ENCODE data around the gene SMARCD3.

SMARCD3 gene

DNA sequence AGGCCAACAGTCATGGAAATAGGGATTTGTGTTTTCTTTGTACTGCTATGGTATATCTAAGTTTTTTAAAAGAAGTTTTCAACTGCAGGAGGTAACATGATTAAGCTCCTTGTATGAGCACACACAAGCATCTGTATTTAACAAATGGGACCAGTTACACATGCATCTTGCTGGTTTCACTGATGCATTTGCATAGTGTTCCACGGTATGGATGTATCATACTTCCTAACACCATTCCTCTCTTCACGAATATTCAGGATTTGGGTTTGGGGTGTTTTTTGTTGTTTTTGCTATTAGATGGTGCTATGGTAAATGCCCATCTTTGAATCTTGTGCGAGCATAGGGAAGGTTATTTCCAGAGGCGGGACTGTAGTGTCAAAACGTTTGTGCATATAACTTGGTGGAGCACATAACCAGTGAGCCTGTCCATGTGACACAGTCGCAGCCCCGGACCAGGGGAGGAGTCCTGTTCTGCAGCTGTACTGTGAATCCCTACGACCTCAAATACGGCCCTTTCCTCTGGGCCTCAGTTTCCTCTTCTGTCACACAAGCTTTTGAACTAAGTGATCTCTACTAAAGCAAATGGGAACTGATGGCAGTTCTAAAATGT, 40.1 kb downstream of the SMARCD3 start:
- no peak for DNase-seq (ENCODE audit: low read depth)

DNA sequence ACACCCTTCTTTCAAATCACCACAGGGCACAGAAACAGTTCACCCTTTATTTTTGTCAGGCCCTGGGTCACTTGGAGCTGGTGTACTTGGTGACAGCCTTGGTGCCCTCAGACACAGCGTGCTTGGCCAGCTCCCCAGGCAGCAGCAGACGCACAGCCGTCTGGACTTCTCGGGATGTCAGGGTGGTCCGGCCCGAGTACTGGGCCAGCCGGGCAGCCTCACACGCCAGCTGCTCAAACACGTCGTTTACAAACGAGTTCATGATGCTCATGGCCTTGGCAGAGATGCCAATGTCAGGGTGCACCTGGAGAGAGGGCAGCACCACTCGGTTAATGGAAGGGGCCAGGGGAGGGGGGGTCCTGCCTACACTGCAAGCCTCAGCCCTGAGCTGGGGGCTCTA, 40.7 kb downstream of the SMARCD3 start:
- no peak for DNase-seq (ENCODE audit: low read depth)

DNA sequence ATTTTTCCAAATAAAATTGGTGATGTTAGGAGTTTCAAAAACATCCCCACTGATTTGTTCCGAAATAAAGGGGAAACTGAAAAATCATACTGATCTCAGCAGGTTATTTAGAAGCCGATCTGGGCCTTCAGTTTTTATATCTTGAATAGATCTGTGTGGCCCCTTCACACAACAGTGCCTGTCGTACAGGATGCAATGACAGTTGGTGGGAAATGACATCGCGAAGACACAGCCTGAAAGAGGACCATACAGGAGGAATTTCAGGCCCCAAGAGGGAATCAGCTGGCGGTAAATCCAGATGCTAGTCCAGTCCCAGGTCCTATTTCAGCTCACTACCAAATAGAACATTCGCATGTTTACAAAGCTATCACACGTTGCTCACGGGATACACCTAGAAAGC, 41.2 kb downstream of the SMARCD3 start:
- no peak for DNase-seq (ENCODE audit: low read depth)

DNA sequence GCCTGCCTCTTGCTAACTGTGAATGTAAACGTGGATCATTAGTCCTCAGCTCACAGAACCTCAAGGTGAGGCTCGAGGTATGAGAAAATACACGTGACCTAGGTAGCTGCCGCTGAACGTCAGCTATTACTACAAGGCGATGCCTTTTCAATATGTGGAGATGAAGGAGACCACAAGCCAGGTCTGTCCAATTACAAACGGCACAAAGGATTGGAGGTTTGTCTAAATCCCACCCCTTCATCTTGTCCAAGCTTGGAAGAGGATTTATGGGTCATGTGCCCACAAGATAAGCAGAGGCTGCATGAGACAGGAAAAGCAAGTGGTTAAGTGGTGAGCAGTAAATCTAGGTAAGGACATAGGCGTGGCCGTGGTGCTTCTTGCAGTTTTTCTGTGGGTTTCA, 41.6 kb downstream of the SMARCD3 start:
- no peak for DNase-seq (ENCODE audit: low read depth)

DNA sequence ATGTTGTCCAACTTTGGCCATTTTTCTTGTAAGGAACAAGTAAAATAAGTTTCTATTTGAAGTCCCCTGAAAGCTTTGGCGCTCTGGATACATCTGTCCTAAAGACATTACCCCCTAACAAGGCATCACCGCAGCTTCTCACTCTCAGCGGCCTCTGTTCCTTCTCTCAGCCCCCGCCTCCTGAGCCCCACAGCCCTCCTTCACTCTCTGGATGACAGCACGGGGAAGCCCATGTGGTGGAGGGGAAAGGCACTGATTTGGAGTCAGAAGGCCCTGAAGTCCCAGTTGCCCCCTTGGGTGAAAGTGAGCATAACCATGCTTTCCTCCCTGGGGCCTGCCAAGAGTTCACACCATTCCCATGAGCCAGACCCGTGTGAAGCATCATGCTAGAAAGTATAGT, 42.8 kb downstream of the SMARCD3 start:
- DNase-seq (ENCODE audit: low read depth): no peak

DNA sequence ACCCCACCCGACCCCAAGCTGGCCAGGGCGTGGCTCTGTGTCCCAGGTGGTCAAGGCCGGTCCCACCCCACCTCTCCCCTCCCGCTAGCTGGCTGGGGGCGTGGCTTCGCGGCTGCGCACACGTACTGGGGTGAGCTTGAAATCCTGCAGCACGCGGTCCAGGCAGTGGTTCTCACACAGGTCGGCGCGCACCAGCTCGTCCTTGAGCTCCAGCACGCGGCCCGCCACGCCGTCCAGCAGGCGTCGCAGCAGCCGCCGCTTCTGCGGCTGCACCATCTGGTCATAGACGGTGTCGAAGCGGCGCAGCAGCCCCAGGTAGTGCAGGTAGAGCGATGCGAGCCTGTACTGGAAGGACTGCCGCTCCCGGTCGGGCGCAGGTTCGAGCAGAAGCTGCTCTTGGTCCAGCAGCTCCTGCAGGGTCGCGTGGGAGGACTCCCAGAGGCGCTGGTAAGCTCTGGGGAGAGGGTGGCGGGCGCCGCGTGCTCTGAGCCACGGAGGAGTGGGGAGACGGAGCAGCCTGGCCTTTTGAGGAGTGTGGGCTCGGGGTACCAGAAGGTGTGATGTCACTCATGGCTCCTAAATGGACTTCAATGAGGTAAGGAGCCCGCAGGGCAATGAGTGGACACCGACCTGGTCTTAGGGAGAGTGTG, 44.0 kb downstream of the SMARCD3 start:
- no peak for DNase-seq (ENCODE audit: low read depth)

DNA sequence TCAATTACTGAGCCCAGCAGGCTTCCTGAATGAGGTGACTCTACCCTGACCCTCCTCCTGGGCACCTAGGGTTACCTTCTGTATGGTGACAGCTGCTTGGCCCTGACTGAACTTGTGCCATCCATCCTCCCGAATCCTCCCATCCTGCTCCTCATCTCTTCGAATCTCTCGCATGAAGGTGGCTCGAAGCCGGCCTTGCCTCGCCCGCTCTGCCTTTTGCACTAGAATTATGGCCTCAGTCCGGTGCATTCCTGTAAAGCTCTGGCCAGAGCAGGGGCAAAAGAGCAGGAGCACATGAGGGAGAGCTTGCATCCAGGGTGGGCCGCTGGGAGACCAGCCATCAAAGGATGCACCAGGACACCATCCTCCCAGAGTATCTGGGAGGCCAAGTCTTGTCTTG, 45.7 kb downstream of the SMARCD3 start:
- DNase-seq (ENCODE audit: low read depth): no peak

DNA sequence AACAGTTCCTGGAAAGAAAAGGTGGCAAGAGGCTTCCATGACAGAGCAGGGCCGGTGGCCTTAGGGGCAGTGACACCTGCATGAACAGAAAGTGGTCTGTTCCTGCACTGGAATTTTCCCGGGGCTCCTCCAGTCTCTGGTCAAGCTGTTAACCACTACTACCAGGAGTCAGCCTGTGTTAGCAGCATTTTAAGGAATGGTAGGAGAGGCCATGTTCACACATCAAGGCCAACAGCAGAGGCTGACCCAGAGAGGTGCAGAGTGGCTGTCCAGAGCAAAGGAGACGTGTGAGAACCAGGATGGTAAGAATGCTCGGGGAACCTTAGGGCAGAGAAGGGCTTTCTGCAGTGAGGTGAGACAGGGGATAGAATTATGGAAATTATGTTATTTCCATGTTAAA, 46.7 kb downstream of the SMARCD3 start:
- DNase-seq (ENCODE audit: low read depth): no peak

DNA sequence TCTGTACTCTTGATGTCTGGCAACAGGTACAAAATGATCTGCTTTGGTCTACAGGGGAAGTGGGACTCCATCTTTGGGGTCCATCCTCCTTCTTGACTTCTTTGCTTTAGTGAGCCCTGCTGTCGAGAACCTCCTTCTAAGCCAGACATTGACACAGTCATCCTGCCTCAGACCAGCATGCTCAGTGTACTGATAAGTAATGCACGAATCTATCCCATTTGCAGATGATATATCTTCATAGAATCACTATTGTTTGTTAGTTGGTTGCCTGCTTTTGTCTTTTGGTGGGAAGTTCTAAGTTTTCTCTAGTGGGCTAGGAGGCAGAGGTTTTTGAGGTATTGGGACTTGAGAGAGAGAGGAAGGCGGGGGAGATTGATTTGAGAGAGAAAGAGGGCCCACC, 47.1 kb downstream of the SMARCD3 start:
- DNase-seq (ENCODE audit: low read depth): no peak

DNA sequence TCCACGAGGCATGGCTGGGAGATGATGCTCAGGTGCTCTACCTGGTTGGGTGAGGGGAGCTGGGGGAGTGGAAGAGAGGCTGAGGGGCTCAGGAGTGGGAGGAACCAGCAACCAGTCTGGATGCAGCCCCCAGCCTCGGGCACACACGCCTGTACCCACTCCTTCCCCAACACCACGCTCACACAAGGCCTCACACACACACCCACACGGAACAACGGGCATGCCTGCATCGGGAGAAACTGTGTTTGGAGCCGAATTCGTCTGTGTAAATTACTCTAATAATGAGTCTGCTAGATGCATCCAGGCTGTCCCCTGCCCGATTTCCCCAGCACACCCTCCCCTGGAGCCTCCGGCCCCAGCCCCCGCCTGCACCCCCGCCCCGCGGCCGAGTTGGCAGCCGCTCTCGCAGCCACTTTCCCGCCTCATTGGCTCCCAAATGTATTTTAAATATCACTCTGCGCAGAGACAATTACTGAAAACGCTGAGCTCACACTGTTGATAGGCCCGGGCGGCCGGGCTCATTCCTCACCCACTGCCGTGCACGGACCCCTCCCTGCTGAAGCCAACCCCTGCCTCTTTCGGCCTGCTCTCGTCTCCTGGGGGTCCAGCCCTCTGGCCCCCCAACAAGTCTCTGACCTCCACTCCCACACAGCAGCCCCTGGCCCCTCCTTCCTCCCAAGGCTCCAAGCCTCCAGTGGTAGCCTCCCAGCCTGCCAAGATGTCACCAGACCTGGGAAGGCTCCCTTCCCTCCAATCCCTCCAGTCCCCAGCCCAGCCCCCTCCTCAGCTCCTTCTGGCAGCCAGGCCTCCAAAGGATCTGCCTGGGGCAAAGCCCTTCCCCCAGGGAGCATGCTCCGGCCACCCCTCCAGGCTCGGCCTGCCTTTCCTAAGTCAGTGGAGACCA, 49.3 kb downstream of the SMARCD3 start:
- DNase-seq (ENCODE audit: low read depth): no peak

DNA sequence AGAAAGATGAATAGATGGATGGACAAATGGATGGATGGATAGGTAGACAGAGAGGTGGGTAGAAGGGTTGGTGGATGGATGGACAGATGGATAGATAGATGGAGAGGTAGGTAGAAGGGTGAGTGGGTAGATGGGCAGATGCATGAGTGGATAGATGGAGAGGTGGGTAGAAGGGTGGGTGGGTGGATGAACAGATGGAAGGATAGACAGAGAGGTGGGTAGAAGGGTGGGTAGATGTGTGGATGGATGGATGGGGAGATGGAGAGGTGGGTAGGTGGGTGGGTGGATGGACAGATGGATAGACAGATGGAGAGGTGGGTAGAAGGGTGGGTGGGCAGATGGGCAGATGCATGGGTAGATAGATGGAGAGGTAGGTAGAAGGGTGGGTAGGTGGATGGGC, 50.6 kb downstream of the SMARCD3 start:
- DNase-seq (ENCODE audit: low read depth): no peak

DNA sequence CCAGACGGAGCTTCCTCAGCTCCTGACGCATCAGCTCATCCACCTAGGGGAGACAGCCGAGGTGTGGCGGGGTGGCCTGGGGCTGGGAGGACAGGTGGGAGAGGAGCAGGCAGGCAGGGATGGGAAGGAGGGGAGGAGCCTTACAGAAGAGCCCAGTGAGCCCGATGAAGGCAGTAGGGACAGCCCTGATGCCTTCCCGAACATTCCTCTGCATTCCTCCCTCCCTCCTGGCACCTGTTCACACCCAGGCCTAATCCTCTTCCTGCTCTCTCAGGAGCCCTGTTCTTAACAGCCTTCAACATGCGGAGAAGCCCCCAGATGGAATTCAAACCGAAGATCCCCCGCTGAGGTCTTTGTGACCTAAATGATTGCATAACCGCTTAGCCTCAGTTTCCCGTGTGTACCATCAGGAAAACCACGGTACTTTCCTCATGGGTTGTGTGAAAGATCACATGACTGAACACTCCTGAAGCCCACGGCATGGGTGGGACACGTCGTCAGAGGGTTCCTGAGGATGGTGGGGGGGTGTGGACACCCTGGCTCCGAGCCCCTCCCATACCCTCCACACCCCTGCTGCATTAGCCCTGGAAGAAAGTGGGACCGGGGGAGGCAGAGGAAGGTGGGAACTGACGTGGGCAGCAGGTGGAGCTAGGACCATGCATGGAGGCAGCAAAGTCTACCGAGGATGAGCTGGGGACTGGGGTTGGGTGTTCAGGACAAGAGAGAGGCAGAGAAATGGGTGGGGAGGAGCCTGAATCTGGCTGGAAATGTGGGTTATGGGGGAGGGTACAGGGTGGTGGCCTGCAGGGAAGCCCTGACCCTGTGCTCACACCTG, 52.7 kb downstream of the SMARCD3 start:
- no peak for DNase-seq (ENCODE audit: low read depth)

DNA sequence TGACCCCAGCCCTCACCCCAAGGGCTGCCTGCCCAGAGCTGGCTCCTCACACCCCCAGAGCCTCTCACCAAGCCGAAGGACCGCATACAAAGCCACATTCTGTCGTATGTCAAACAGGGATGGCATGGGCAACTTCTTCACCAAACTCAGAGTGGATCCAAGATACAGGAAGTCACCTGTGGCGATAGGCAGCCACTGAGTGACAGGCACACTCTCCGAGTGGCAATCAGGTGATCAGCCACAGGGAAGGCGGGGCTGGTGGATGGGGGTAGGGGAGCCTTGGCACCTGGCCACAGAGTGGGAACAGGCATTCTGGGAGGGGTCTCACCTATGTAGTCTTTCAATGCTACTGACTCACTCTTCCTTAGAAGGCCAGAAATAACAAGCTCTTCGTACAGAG, 54.3 kb downstream of the SMARCD3 start:
- DNase-seq (ENCODE audit: low read depth): no peak

DNA sequence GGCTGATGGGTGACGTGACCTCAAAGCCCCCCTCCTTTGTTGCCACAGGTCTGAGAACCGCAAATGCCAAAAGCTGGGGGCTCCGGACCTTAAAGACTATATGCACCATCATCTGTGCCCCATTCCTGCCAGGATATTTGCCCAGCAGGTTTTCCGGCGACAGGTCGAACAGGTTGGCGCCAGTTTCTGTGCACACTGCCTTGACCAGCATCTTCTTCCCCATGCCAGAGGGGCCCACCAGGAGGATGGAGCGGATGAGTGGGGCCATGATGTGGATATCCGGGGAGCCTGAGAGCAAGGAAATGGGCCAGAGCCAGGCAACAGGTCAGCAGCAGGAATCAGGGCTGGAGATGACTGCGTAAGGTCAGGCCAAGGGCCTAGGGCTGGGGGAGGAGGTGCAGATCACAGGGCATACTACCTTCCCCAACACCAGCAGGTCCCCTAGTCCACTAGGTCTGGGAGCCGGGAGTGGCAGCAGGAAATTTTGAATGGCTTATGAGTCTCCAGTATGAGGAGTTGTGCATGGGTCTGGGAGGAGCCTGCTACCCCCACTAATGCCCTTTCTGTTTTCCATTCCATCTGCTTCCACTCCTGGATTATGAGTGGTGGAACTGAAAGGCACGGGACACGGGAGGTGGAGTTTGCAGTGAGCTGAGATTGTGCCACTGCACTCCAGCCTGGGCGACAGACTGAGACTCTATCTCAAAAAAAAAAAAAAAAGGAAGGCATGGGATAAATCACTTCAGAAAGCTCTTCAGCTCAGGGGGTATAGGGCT, 55.1 kb downstream of the SMARCD3 start:
- no peak for DNase-seq (ENCODE audit: low read depth)

DNA sequence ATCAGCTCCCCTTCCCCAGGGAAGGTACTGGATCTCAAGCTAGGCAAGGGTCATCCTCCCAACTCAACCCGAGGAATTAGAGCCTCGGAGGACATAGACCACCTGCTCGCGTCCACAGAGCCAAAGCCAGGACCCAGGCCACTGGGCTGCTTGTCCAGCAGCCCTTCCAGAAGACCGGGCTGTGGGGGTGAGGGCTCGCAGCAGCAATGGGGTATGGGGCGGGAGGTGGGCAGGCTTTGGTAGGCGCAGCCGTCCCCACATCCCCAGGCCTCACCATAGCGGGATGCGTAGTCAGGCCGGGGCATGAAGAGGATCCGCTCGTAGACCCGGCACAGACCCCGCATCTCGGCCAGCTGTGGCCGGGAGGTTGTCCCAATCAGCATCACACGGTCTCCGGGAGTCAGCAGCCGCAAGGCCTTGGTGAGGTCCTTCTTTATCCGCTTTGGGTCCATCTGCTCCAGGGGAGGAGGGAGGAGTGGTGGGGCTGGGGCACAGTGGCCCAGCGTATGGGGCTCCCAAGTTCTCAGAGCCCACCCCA, 56.4 kb downstream of the SMARCD3 start:
- no peak for DNase-seq (ENCODE audit: low read depth)

DNA sequence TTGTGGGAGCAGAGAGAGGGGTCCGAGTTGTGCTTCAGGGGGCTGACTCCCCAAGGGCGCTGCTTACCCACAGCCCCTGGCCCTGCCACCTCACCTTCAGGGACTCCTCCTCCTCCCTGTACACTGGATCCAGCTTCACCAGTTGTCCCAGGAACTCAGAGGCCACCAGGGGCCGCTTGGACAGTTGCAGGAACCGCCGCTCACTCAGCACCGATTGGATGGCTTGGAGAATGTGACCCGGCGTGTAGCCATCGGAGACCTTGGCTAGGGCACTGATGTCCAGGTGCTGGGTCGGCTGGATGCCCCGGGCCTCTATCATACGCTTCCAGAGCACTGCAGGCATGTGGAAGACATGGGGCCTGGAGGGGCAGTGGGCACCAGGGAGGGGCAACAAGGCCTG, 57.0 kb downstream of the SMARCD3 start:
- no peak for DNase-seq (ENCODE audit: low read depth)

DNA sequence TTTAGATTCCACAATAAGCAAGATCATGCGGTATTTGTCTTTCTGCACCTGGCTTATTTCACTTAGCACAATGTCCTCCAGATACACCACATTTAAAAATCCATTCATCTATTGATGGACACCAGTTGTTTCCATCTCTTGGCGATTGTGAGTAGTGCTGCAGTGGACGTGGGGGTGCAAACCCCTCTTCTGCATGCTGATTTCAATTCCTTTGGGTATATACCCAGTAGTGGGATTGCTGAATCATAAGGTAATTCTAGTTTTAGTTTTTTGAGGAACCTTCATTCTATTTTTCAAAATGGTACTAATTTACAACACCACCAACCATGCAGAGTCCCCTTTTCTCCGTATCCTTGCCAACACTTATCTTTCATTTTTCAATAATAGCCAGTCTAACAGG, 59.5 kb downstream of the SMARCD3 start:
- DNase-seq (ENCODE audit: low read depth): no peak

Measured in stimulated activated CD8-positive, alpha-beta memory T cell treated with anti-CD3 and anti-CD28 coated beads, Interleukin-12 subunit alpha, Interleukin-12 subunit beta, amount 100 ng/mL, for 4 hours (primary cell).